ENCODE measurements around the gene CDC7. TPM values are rescaled to one million over a fixed set of nuclear protein-coding genes. Genes with fewer than 3 reads are reported as not detected.

Gene CDC7
- total and polyA plus RNA-seq, 2 donors (not counting 1 experiment from before 2014, with no cell fraction given), result 3.9 to 7.4 TPM

DNA sequence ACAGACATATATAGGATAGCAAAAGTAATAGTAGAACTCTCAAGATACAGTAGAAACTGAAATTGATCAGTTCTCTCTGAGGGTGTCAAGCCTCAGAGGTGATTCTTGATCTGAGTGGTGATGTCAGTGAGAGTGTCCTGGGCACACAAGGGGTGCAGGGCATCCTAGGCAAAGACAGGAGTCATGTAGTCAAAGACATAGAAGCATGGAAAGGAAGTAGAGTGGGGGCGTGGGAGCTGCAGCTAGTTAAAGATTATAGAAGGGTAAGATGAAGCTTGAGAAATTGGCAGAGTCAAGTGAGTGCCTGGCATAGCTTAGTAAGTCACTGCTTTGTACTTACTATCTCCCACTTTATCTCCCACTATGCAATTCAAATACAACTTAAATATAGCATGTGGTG, 22.8 kb downstream of the CDC7 start:
- Histone ChIP-seq H4K20me1 (ENCODE audit: control insufficient read depth, insufficient read depth, low read length, poor library complexity, severe bottlenecking) (no peaks in the 10 kb centered on the region), H3K27me3 (replicated peaks in 1 of 4; ENCODE audit: control extremely low read depth in 1 of 4, control insufficient read depth in 3 of 4, insufficient read depth in 4 of 4, low read length in 3 of 4) (no peaks in the 10 kb centered on the region), H2AFZ (ENCODE audit: insufficient read depth, low read depth, low read length, poor library complexity, severe bottlenecking) (no peak overlapping the region), H3K9me3 (ENCODE audit: control extremely low read depth in 1 of 3, control insufficient read depth in 2 of 3, insufficient read depth in 1 of 3, low read length in 2 of 3) (no peaks in the 10 kb centered on the region), H3K79me2 (ENCODE audit: control insufficient read depth, insufficient read depth, low read length) (no peaks in the 10 kb centered on the region), H3K4me2 (replicated peaks; ENCODE audit: low read depth, low read length, poor library complexity, severe bottlenecking) (no peak overlapping the region), H3K36me3 (replicated peaks in 1 of 2; ENCODE audit: control extremely low read depth in 1 of 2, control insufficient read depth in 1 of 2, extremely low read depth in 1 of 2, insufficient read depth in 2 of 2, low read length in 1 of 2) (no peaks in the 10 kb centered on the region), H3K4me1 (ENCODE audit: control insufficient read depth in 2 of 2, insufficient read depth in 2 of 2, low read length in 2 of 2) (no peaks in the 10 kb centered on the region), H3K27ac (ENCODE audit: low read length in 2 of 2) (no peak overlapping the region), H3K4me3 (ENCODE audit: control extremely low read depth in 1 of 5, extremely low read depth in 1 of 5, insufficient read depth in 1 of 5, low read depth in 2 of 5, low read length in 4 of 5) (no peak overlapping the region), H3K9ac (ENCODE audit: low read length) (no peak overlapping the region)
- Mint-ChIP-seq H3K9me3 (ENCODE audit: insufficient read depth) (no peaks in the 10 kb centered on the region), H3K4me1 (no peaks in the 10 kb centered on the region), H3K27ac (no peak overlapping the region), H3K4me3 (no peak overlapping the region), H3K27me3 (no peaks in the 10 kb centered on the region)
- DNase-seq, result no peak
- ChIA-PET POLR2A (no interaction called here), CTCF (no interaction called here)
- TF ChIP-seq EZH2 (IDR thresholded peaks at IDR 0.05; ENCODE audit: borderline replicate concordance, insufficient read depth, low read depth, low read length, poor library complexity, severe bottlenecking), result no peak
- TF ChIP-seq, protein P1, sequence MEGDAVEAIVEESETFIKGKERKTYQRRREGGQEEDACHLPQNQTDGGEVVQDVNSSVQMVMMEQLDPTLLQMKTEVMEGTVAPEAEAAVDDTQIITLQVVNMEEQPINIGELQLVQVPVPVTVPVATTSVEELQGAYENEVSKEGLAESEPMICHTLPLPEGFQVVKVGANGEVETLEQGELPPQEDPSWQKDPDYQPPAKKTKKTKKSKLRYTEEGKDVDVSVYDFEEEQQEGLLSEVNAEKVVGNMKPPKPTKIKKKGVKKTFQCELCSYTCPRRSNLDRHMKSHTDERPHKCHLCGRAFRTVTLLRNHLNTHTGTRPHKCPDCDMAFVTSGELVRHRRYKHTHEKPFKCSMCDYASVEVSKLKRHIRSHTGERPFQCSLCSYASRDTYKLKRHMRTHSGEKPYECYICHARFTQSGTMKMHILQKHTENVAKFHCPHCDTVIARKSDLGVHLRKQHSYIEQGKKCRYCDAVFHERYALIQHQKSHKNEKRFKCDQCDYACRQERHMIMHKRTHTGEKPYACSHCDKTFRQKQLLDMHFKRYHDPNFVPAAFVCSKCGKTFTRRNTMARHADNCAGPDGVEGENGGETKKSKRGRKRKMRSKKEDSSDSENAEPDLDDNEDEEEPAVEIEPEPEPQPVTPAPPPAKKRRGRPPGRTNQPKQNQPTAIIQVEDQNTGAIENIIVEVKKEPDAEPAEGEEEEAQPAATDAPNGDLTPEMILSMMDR (IDR thresholded peaks at IDR 0.05), result no peak
- WGBS (ENCODE audit: insufficient coverage), result no CpG with 5 or more reads among the region's 1 CpG
- no peak for ATAC-seq (ENCODE audit: low read depth)
- intact Hi-C loops (cut with micrococcal nuclease), result no loop called here

DNA sequence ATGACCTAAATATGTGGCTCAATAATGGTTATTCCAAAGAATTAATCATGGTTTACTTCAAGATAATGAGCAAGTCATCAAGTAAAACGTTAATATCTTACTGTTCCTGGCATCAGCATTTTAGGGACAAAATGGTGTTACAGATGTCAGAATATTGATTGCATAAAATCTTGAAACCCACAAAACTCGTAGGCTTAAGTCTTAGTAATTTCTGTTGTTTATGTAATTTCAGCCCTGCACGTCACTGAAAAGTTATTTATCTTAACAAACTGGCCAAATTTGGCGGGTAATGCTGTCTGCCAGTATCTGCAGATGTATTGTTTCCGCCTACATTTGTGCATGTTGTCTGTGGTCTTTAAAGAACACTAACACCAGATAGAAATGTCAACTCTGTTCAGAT, 25.8 kb downstream of the CDC7 start:
- intact Hi-C loops (cut with micrococcal nuclease), result no loop called here
- no peaks in the 10 kb centered on the region for H3K9me3 Mint-ChIP-seq (ENCODE audit: insufficient read depth)
- no peaks in the 10 kb centered on the region for H3K27me3 Mint-ChIP-seq
- WGBS (ENCODE audit: insufficient coverage), result 92% methylated on average over 3 of the region's 5 CpGs
- H3K4me1 Mint-ChIP-seq, result no peaks in the 10 kb centered on the region
- no peak for ATAC-seq (ENCODE audit: low read depth)
- Histone ChIP-seq H3K27ac (ENCODE audit: low read length in 2 of 2) (no peak overlapping the region), H3K36me3 (replicated peaks in 1 of 2; ENCODE audit: control extremely low read depth in 1 of 2, control insufficient read depth in 1 of 2, extremely low read depth in 1 of 2, insufficient read depth in 2 of 2, low read length in 1 of 2) (no peaks in the 10 kb centered on the region), H3K9ac (ENCODE audit: low read length) (no peak overlapping the region), H2AFZ (ENCODE audit: insufficient read depth, low read depth, low read length, poor library complexity, severe bottlenecking) (no peak overlapping the region), H3K4me3 (ENCODE audit: control extremely low read depth in 1 of 5, extremely low read depth in 1 of 5, insufficient read depth in 1 of 5, low read depth in 2 of 5, low read length in 4 of 5) (no peak overlapping the region), H3K9me3 (ENCODE audit: control extremely low read depth in 1 of 3, control insufficient read depth in 2 of 3, insufficient read depth in 1 of 3, low read length in 2 of 3) (no peaks in the 10 kb centered on the region), H3K4me2 (replicated peaks; ENCODE audit: low read depth, low read length, poor library complexity, severe bottlenecking) (no peak overlapping the region), H3K79me2 (ENCODE audit: control insufficient read depth, insufficient read depth, low read length) (no peaks in the 10 kb centered on the region), H3K4me1 (ENCODE audit: control insufficient read depth in 2 of 2, insufficient read depth in 2 of 2, low read length in 2 of 2) (no peaks in the 10 kb centered on the region), H4K20me1 (ENCODE audit: control insufficient read depth, insufficient read depth, low read length, poor library complexity, severe bottlenecking) (no peaks in the 10 kb centered on the region), H3K27me3 (replicated peaks in 1 of 4; ENCODE audit: control extremely low read depth in 1 of 4, control insufficient read depth in 3 of 4, insufficient read depth in 4 of 4, low read length in 3 of 4) (no peaks in the 10 kb centered on the region)
- DNase-seq, result no peak
- no peak for TF ChIP-seq EZH2 (IDR thresholded peaks at IDR 0.05; ENCODE audit: borderline replicate concordance, insufficient read depth, low read depth, low read length, poor library complexity, severe bottlenecking)
- TF ChIP-seq, protein P1 (IDR thresholded peaks at IDR 0.05), result no peak
- POLR2A ChIA-PET, result no interaction called here
- CTCF ChIA-PET, result no interaction called here
- no peak overlapping the region for H3K4me3 Mint-ChIP-seq
- H3K27ac Mint-ChIP-seq, result no peak overlapping the region

Measured in B cell (primary cell).